Measurements from ENCODE around the gene BANP.
"Not testable (repeated sequence)": the region's sequence is repeated elsewhere in the genome, so short reads cannot be mapped to it uniquely, and the experiment has no call there.

DNA sequence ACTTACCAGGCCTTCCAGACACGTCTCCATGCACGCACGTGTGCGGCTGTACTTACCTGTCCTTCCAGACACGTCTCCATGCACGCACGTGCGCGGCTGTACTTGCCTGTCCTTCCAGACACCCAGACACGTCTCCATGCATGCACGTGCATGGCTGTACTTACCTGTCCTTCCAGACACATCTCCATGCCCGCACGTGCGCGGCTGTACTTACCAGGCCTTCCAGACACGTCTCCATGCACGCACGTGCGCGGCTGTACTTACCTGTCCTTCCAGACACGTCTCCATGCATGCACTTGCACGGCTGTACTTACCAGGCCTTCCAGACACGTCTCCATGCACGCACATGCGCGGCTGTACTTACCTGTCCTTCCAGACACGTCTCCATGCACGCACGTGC is 47.8 kb downstream of the BANP start:
- TF ChIP-seq ZNF423 (CRISPR knock-in tag; IDR thresholded peaks at IDR 0.05); SP1 (CRISPR knock-in tag; conservative IDR thresholded peaks at IDR 0.05); TCF7 (CRISPR knock-in tag; IDR thresholded peaks at IDR 0.05; ENCODE audit: low read depth); CREB1 (CRISPR knock-in tag; IDR thresholded peaks at IDR 0.05): not testable (repeated sequence)
- TF ChIP-seq, protein P1, sequence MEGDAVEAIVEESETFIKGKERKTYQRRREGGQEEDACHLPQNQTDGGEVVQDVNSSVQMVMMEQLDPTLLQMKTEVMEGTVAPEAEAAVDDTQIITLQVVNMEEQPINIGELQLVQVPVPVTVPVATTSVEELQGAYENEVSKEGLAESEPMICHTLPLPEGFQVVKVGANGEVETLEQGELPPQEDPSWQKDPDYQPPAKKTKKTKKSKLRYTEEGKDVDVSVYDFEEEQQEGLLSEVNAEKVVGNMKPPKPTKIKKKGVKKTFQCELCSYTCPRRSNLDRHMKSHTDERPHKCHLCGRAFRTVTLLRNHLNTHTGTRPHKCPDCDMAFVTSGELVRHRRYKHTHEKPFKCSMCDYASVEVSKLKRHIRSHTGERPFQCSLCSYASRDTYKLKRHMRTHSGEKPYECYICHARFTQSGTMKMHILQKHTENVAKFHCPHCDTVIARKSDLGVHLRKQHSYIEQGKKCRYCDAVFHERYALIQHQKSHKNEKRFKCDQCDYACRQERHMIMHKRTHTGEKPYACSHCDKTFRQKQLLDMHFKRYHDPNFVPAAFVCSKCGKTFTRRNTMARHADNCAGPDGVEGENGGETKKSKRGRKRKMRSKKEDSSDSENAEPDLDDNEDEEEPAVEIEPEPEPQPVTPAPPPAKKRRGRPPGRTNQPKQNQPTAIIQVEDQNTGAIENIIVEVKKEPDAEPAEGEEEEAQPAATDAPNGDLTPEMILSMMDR (IDR thresholded peaks at IDR 0.05) = not testable (repeated sequence)
- TF ChIP-seq, protein P2, sequence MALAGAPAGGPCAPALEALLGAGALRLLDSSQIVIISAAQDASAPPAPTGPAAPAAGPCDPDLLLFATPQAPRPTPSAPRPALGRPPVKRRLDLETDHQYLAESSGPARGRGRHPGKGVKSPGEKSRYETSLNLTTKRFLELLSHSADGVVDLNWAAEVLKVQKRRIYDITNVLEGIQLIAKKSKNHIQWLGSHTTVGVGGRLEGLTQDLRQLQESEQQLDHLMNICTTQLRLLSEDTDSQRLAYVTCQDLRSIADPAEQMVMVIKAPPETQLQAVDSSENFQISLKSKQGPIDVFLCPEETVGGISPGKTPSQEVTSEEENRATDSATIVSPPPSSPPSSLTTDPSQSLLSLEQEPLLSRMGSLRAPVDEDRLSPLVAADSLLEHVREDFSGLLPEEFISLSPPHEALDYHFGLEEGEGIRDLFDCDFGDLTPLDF (CRISPR knock-in tag; IDR thresholded peaks at IDR 0.05) = not testable (repeated sequence)
- TF ChIP-seq, protein P3, sequence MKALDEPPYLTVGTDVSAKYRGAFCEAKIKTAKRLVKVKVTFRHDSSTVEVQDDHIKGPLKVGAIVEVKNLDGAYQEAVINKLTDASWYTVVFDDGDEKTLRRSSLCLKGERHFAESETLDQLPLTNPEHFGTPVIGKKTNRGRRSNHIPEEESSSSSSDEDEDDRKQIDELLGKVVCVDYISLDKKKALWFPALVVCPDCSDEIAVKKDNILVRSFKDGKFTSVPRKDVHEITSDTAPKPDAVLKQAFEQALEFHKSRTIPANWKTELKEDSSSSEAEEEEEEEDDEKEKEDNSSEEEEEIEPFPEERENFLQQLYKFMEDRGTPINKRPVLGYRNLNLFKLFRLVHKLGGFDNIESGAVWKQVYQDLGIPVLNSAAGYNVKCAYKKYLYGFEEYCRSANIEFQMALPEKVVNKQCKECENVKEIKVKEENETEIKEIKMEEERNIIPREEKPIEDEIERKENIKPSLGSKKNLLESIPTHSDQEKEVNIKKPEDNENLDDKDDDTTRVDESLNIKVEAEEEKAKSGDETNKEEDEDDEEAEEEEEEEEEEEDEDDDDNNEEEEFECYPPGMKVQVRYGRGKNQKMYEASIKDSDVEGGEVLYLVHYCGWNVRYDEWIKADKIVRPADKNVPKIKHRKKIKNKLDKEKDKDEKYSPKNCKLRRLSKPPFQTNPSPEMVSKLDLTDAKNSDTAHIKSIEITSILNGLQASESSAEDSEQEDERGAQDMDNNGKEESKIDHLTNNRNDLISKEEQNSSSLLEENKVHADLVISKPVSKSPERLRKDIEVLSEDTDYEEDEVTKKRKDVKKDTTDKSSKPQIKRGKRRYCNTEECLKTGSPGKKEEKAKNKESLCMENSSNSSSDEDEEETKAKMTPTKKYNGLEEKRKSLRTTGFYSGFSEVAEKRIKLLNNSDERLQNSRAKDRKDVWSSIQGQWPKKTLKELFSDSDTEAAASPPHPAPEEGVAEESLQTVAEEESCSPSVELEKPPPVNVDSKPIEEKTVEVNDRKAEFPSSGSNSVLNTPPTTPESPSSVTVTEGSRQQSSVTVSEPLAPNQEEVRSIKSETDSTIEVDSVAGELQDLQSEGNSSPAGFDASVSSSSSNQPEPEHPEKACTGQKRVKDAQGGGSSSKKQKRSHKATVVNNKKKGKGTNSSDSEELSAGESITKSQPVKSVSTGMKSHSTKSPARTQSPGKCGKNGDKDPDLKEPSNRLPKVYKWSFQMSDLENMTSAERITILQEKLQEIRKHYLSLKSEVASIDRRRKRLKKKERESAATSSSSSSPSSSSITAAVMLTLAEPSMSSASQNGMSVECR (CRISPR knock-in tag; IDR thresholded peaks at IDR 0.05; ENCODE audit: borderline replicate concordance) = not testable (repeated sequence)
- TF ChIP-seq, protein P4, sequence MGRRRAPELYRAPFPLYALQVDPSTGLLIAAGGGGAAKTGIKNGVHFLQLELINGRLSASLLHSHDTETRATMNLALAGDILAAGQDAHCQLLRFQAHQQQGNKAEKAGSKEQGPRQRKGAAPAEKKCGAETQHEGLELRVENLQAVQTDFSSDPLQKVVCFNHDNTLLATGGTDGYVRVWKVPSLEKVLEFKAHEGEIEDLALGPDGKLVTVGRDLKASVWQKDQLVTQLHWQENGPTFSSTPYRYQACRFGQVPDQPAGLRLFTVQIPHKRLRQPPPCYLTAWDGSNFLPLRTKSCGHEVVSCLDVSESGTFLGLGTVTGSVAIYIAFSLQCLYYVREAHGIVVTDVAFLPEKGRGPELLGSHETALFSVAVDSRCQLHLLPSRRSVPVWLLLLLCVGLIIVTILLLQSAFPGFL (CRISPR knock-in tag; IDR thresholded peaks at IDR 0.05; ENCODE audit: borderline replicate concordance) = not testable (repeated sequence)
- TF ChIP-seq, protein P5, sequence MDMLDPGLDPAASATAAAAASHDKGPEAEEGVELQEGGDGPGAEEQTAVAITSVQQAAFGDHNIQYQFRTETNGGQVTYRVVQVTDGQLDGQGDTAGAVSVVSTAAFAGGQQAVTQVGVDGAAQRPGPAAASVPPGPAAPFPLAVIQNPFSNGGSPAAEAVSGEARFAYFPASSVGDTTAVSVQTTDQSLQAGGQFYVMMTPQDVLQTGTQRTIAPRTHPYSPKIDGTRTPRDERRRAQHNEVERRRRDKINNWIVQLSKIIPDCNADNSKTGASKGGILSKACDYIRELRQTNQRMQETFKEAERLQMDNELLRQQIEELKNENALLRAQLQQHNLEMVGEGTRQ (CRISPR knock-in tag; IDR thresholded peaks at IDR 0.05) = not testable (repeated sequence)

All from WTC11 (cell line).